DOHH2 (cell line): ENCODE measurements around the gene DNAJC16.

Experiments
- EZH2phosphoT487 ChIP-seq: fragments of 200-600 bp; sonication (generic); IDR thresholded peaks from 2 replicates; pipeline ENCODE4 v1.6.1; 2017; ENCODE audit warnings: borderline replicate concordance, mild to moderate bottlenecking, antibody characterized with exemption, low read length, moderate library complexity, mixed read lengths
- TF ChIP-seq, protein P1 (sequence below): fragments of 200-600 bp; sonication (generic); IDR thresholded peaks from one replicate; pipeline ENCODE4 v1.5.1; 2014; ENCODE audit warnings: antibody characterized with exemption, mild to moderate bottlenecking, low read depth, low read length; ENCODE audit not compliant: poor library complexity, severe bottlenecking

DNA sequence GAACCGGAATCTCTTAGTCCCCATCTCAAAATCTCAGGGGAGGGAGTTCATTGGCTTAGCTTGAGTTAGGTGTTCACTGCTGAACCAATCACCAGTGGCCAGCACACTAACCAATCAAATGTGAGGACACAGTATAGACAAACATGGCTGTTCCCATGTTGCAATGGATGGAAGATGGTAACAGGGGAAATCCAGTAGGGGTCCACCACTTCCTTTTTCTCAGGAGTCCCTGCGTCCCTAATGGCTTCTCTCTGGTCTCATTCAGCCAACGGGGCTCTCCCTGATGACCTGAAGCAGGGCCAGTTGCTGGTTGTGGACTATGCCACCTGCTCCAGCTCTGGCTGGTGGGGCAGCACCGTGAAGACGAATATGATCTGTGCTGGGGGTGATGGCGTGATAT, 41.0 kb upstream of the DNAJC16 start:
- TF ChIP-seq, protein P1, sequence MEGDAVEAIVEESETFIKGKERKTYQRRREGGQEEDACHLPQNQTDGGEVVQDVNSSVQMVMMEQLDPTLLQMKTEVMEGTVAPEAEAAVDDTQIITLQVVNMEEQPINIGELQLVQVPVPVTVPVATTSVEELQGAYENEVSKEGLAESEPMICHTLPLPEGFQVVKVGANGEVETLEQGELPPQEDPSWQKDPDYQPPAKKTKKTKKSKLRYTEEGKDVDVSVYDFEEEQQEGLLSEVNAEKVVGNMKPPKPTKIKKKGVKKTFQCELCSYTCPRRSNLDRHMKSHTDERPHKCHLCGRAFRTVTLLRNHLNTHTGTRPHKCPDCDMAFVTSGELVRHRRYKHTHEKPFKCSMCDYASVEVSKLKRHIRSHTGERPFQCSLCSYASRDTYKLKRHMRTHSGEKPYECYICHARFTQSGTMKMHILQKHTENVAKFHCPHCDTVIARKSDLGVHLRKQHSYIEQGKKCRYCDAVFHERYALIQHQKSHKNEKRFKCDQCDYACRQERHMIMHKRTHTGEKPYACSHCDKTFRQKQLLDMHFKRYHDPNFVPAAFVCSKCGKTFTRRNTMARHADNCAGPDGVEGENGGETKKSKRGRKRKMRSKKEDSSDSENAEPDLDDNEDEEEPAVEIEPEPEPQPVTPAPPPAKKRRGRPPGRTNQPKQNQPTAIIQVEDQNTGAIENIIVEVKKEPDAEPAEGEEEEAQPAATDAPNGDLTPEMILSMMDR = no peak
- no peak for TF ChIP-seq EZH2phosphoT487
